GM23338 (cell line): ENCODE data around the gene SLC2A2. TPM values are rescaled to one million over a fixed set of nuclear protein-coding genes. Genes with fewer than 3 reads are reported as not detected.

Experiments
- ATAC-seq: fragments of 200-7000 bp; cut with Tn5 transposase; 3 replicates; pipeline ENCODE4 v1.9.1; 2020
- DNase-seq: peaks from one replicate; pipeline ENCODE4 v3.0.0-alpha.2; 2015; ENCODE audit warnings: low spot score
- H2AFZ ChIP-seq: fragments of 200-600 bp; sonication (generic); 2 replicates; pipeline ENCODE4 v1.8.0; 2016; ENCODE audit warnings: antibody characterized with exemption, mild to moderate bottlenecking, moderate library complexity
- H3F3A ChIP-seq: fragments of 200-600 bp; sonication (generic); replicated peaks from 2 replicates; pipeline ENCODE4 v1.8.0; 2017; ENCODE audit warnings: antibody characterized with exemption, mixed run types, low read depth
- H3K27ac ChIP-seq: fragments of 200-600 bp; sonication (generic); 2 replicates; pipeline ENCODE4 v1.6.1; 2016; ENCODE audit warnings: low read depth
- H3K27me3 ChIP-seq: fragments of 200-600 bp; sonication (generic); 2 replicates; pipeline ENCODE4 v1.8.0; 2016; ENCODE audit warnings: mild to moderate bottlenecking, mixed run types, moderate library complexity; ENCODE audit not compliant: insufficient read depth
- H3K36me3 ChIP-seq: fragments of 200-600 bp; sonication (generic); 2 replicates; pipeline ENCODE4 v1.8.0; 2016; ENCODE audit warnings: mild to moderate bottlenecking; ENCODE audit not compliant: insufficient read depth
- H3K4me1 ChIP-seq: fragments of 200-600 bp; sonication (generic); 2 replicates; pipeline ENCODE4 v1.8.0; 2016; ENCODE audit warnings: mild to moderate bottlenecking, moderate library complexity; ENCODE audit not compliant: insufficient read depth
- H3K4me2 ChIP-seq: fragments of 200-600 bp; sonication (generic); 2 replicates; pipeline ENCODE4 v1.7.1; 2017; ENCODE audit warnings: mixed run types
- H3K4me3 ChIP-seq: fragments of 200-600 bp; sonication (generic); 2 replicates; pipeline ENCODE4 v1.6.1; 2016; ENCODE audit warnings: mixed run types
- H3K79me2 ChIP-seq: fragments of 200-600 bp; sonication (generic); replicated peaks from 2 replicates; pipeline ENCODE4 v1.8.0; 2017; ENCODE audit warnings: mild to moderate bottlenecking; ENCODE audit not compliant: insufficient read depth
- H3K9me2 ChIP-seq: fragments of 200-600 bp; sonication (generic); 2 replicates; pipeline ENCODE4 v1.8.0; 2017; ENCODE audit not compliant: insufficient read depth
- H4K20me1 ChIP-seq: fragments of 200-600 bp; sonication (generic); replicated peaks from 2 replicates; pipeline ENCODE4 v1.8.0; 2017; ENCODE audit warnings: mild to moderate bottlenecking; ENCODE audit not compliant: insufficient read depth
- H3K27ac Mint-ChIP-seq: 2 replicates; pipeline ENCODE4 v1.8.0; 2020; ENCODE audit warnings: inconsistent platforms, mild to moderate bottlenecking, moderate library complexity, mixed read lengths
- H3K27me3 Mint-ChIP-seq: 3 replicates; pipeline ENCODE4 v1.8.0; 2022; ENCODE audit warnings: low read depth, mild to moderate bottlenecking, moderate library complexity, mixed read lengths, inconsistent platforms; ENCODE audit not compliant: insufficient read depth, poor library complexity
- H3K36me3 Mint-ChIP-seq: 3 replicates; pipeline ENCODE4 v1.8.0; 2021; ENCODE audit warnings: low read depth, mild to moderate bottlenecking, inconsistent platforms, moderate library complexity, mixed read lengths
- H3K4me1 Mint-ChIP-seq: 3 replicates; pipeline ENCODE4 v1.8.0; 2020; ENCODE audit warnings: mild to moderate bottlenecking, inconsistent platforms, mixed read lengths
- H3K4me3 Mint-ChIP-seq: 3 replicates; pipeline ENCODE4 v1.8.0; 2021; ENCODE audit warnings: moderate library complexity, mild to moderate bottlenecking, inconsistent platforms, mixed read lengths
- H3K9me3 Mint-ChIP-seq: 3 replicates; pipeline ENCODE4 v1.8.0; 2020; ENCODE audit warnings: moderate library complexity, mild to moderate bottlenecking, inconsistent platforms, mixed read lengths
- CREB1 ChIP-seq: fragments of 250-450 bp; sonication (Bioruptor Pico); IDR thresholded peaks from 2 replicates; pipeline ENCODE4 v1.5.0; 2020; ENCODE audit warnings: low read depth, mild to moderate bottlenecking, moderate library complexity
- CTCF ChIP-seq, 2 experiments: fragments of 200-600 bp in 1 of 2; sonication (generic) in 1 of 2; conservative IDR thresholded peaks; 2 replicates each; pipeline versions ENCODE4 v1.5.1 to v1.6.1; 2016 to 2017; ENCODE audit warnings: antibody characterized with exemption in 2 of 2, low read depth in 2 of 2, mild to moderate bottlenecking in 2 of 2, moderate library complexity in 1 of 2
- ETS1 ChIP-seq: IDR thresholded peaks from 2 replicates; pipeline ENCODE4 v1.6.1; 2016; ENCODE audit warnings: antibody characterized with exemption
- EZH2 ChIP-seq: fragments of 200-600 bp; sonication (generic); IDR thresholded peaks from one replicate; pipeline ENCODE4 v1.8.0; 2017; ENCODE audit warnings: antibody characterized with exemption, mild to moderate bottlenecking, low read depth; ENCODE audit not compliant: unreplicated experiment
- EZH2phosphoT487 ChIP-seq: fragments of 200-600 bp; sonication (generic); IDR thresholded peaks from one replicate; pipeline ENCODE4 v1.8.1; 2018; ENCODE audit warnings: antibody characterized with exemption; ENCODE audit not compliant: unreplicated experiment
- JUNB ChIP-seq: IDR thresholded peaks from one replicate; pipeline ENCODE4 v1.6.1; 2016; ENCODE audit warnings: antibody characterized with exemption; ENCODE audit not compliant: unreplicated experiment
- NANOG ChIP-seq: IDR thresholded peaks from 2 replicates; pipeline ENCODE4 v1.6.1; 2016; ENCODE audit warnings: antibody characterized with exemption, borderline replicate concordance
- POLR2AphosphoS5 ChIP-seq: IDR thresholded peaks from 2 replicates; pipeline ENCODE4 v1.6.1; 2016; ENCODE audit warnings: antibody characterized with exemption, low read depth
- REST ChIP-seq: IDR thresholded peaks from one replicate; pipeline ENCODE4 v1.6.1; 2018; ENCODE audit warnings: antibody characterized with exemption; ENCODE audit not compliant: unreplicated experiment
- STAT1 ChIP-seq: IDR thresholded peaks from one replicate; pipeline ENCODE4 v1.6.1; 2016; ENCODE audit warnings: antibody characterized with exemption; ENCODE audit not compliant: unreplicated experiment
- ZNF114 ChIP-seq: fragments of 250-450 bp; sonication (Bioruptor Pico); IDR thresholded peaks from 2 replicates; pipeline ENCODE4 v1.5.0; 2020; ENCODE audit warnings: mild to moderate bottlenecking, moderate library complexity
- ZNF331 ChIP-seq: fragments of 250-450 bp; sonication (Bioruptor Pico); IDR thresholded peaks from 2 replicates; pipeline ENCODE4 v1.5.0; 2020; ENCODE audit warnings: low read depth, mild to moderate bottlenecking, moderate library complexity
- ZNF462 ChIP-seq: fragments of 250-450 bp; sonication (Bioruptor Pico); IDR thresholded peaks from 2 replicates; pipeline ENCODE4 v1.5.0; 2020; ENCODE audit warnings: mild to moderate bottlenecking, moderate library complexity
- polyA plus RNA-seq: library from polyadenylated mRNA; unstranded; fragments of >200 nt; fragmentation: Nextera tagmentation; extraction: Ambion mirVana; gene quantifications from 2 replicates; pipeline ENCODE4 v1.2.1, GENCODE V29; 2016
- total RNA-seq: library from RNA; depleted of rRNA; stranded (reverse); fragments of >200 nt; shearing (Covaris generic); gene quantifications from 2 replicates; pipeline ENCODE4 v1.2.3, GENCODE V29; 2014

The SLC2A2 gene
- total and polyA plus RNA-seq, 2 experiments from 2014 or later = not detected

- Mint-ChIP-seq H3K4me1 (peaks cover 20% of the 10 kb centered on the region), H3K27me3 (no peaks in the 10 kb centered on the region), H3K36me3 (peaks cover 6% of the 10 kb centered on the region; the same call in 1 of the 3 replicates), H3K4me3 (no peak overlapping the region), H3K9me3 (no peaks in the 10 kb centered on the region; the same call in 2 of the 3 replicates), H3K27ac (no peak overlapping the region)
- no peaks in the 10 kb centered on the region for H3K27me3 ChIP-seq
- TF ChIP-seq JUNB (no peak), CTCF (conservative IDR thresholded peaks at IDR 0.05; ENCODE audit: low read depth in 2 of 2) (no peak), EZH2 (no peak), REST (no peak), POLR2AphosphoS5 (no peak), STAT1 (no peak), ETS1 (no peak), NANOG (no peak), CREB1 (no peak), EZH2phosphoT487 (no peak), ZNF462 (CRISPR knock-in tag) (no peak), ZNF331 (CRISPR knock-in tag) (no peak), ZNF114 (no peak)
- H4K20me1 ChIP-seq = no peaks in the 10 kb centered on the region
- H2AFZ ChIP-seq = no peak overlapping the region
- no peak overlapping the region for H3K4me2 ChIP-seq
- H3K79me2 ChIP-seq = no peaks in the 10 kb centered on the region
- H3F3A ChIP-seq = no peaks in the 10 kb centered on the region
- H3K4me3 ChIP-seq = no peak overlapping the region
- H3K27ac ChIP-seq = no peak overlapping the region
- H3K36me3 ChIP-seq = no peaks in the 10 kb centered on the region
- peaks cover 11% of the 10 kb centered on the region; the same call in 1 of the 2 replicates for H3K4me1 ChIP-seq
- ATAC-seq (no peak), DNase-seq (no peak)
- H3K9me2 ChIP-seq = peaks cover 4% of the 10 kb centered on the region; the same call in 1 of the 2 replicates
Observed at GRCh38 chr3:171058873-171059603, 32.5 kb upstream of the SLC2A2 start.
